GM21367 (cell line): ENCODE results near the gene TCP11L2.

ENCODE experiments used
- ATAC-seq: cut with Tn5 transposase; IDR thresholded peaks from one replicate; pipeline ENCODE4 v1.9.1; 2021; ENCODE audit not compliant: unreplicated experiment

The TCP11L2 gene

GRCh38 chr12:106302401-106303201 lies at the start of gene TCP11L2:
TSS of gene TCP11L2 (plus strand) at chr12:106302733. CDS start at chr12:106311076, 8,343 bp downstream.
- peak; percentile 55 for ATAC-seq

- ATAC-seq: no peak
Measured at GRCh38 chr12:106254724-106255123, 47.8 kb upstream of the TCP11L2 start.

GRCh38 chr12:106255493-106255892 lies 47.0 kb upstream of the TCP11L2 start:
- ATAC-seq: no peak

- no peak for ATAC-seq
Measured at GRCh38 chr12:106255952-106256351, 46.6 kb upstream of the TCP11L2 start.

GRCh38 chr12:106256524-106256923 lies 46.0 kb upstream of the TCP11L2 start:
- ATAC-seq: no peak

- no peak for ATAC-seq
Measured at GRCh38 chr12:106258226-106258625, 44.3 kb upstream of the TCP11L2 start.

GRCh38 chr12:106258935-106259334 lies 43.6 kb upstream of the TCP11L2 start:
- no peak for ATAC-seq

GRCh38 chr12:106265116-106265515 lies 37.4 kb upstream of the TCP11L2 start:
- no peak for ATAC-seq

- no peak for ATAC-seq
Measured at GRCh38 chr12:106267535-106267934, 35.0 kb upstream of the TCP11L2 start.

GRCh38 chr12:106269150-106269771 lies 33.3 kb upstream of the TCP11L2 start:
- no peak for ATAC-seq

- ATAC-seq: no peak
Measured at GRCh38 chr12:106271575-106272505, 30.7 kb upstream of the TCP11L2 start.

GRCh38 chr12:106273491-106273890 lies 29.0 kb upstream of the TCP11L2 start:
- ATAC-seq: no peak

GRCh38 chr12:106274012-106274411 lies 28.5 kb upstream of the TCP11L2 start:
- ATAC-seq: no peak

GRCh38 chr12:106274575-106275121 lies 27.9 kb upstream of the TCP11L2 start:
- no peak for ATAC-seq

- no peak for ATAC-seq
Measured at GRCh38 chr12:106275458-106275857, 27.1 kb upstream of the TCP11L2 start.

GRCh38 chr12:106276032-106276740 lies 26.3 kb upstream of the TCP11L2 start:
- peak; percentile 76 for ATAC-seq

GRCh38 chr12:106280106-106280505 lies 22.4 kb upstream of the TCP11L2 start:
- ATAC-seq: no peak

- ATAC-seq: no peak
Measured at GRCh38 chr12:106281056-106281782, 21.3 kb upstream of the TCP11L2 start.

GRCh38 chr12:106281804-106282203 lies 20.7 kb upstream of the TCP11L2 start:
- ATAC-seq: no peak
